HG03442 (cell line): Measurements from ENCODE around the gene ZFYVE21.
A peak's percentile ranks its signal among the peaks of the same experiment; 100 is the strongest.

Experiments used
- ATAC-seq: cut with Tn5 transposase; IDR thresholded peaks from one replicate; pipeline ENCODE4 v1.9.1; 2021; ENCODE audit warnings: mild to moderate bottlenecking, moderate library complexity; ENCODE audit not compliant: unreplicated experiment

Gene ZFYVE21

GRCh38 chr14:103691655-103692054 lies 24.0 kb upstream of the ZFYVE21 start:
- peak; percentile 50 for ATAC-seq

GRCh38 chr14:103692159-103692558 lies 23.5 kb upstream of the ZFYVE21 start:
- no peak for ATAC-seq

- no peak for ATAC-seq
Observed at GRCh38 chr14:103692871-103693270, 22.7 kb upstream of the ZFYVE21 start.

GRCh38 chr14:103693515-103693914 lies 22.1 kb upstream of the ZFYVE21 start:
- ATAC-seq, result no peak

- ATAC-seq, result no peak
Observed at GRCh38 chr14:103694572-103695026, 21.0 kb upstream of the ZFYVE21 start.

- ATAC-seq, result no peak
Observed at GRCh38 chr14:103695296-103696069, 20.1 kb upstream of the ZFYVE21 start.

GRCh38 chr14:103696070-103696402 lies 19.6 kb upstream of the ZFYVE21 start:
- no peak for ATAC-seq

- no peak for ATAC-seq
Observed at GRCh38 chr14:103696466-103697071, 19.0 kb upstream of the ZFYVE21 start.

- ATAC-seq, result no peak
Observed at GRCh38 chr14:103697206-103697602, 18.4 kb upstream of the ZFYVE21 start.

- no peak for ATAC-seq
Observed at GRCh38 chr14:103697603-103698379, 17.8 kb upstream of the ZFYVE21 start.

- no peak for ATAC-seq
Observed at GRCh38 chr14:103698380-103699260, 17.0 kb upstream of the ZFYVE21 start.

- ATAC-seq, result no peak
Observed at GRCh38 chr14:103699261-103699661, 16.3 kb upstream of the ZFYVE21 start.

GRCh38 chr14:103699901-103700752 lies 15.5 kb upstream of the ZFYVE21 start:
- ATAC-seq, result no peak

- ATAC-seq, result no peak
Observed at GRCh38 chr14:103700753-103701490, 14.7 kb upstream of the ZFYVE21 start.

- no peak for ATAC-seq
Observed at GRCh38 chr14:103702095-103702494, 13.5 kb upstream of the ZFYVE21 start.

GRCh38 chr14:103702497-103703432 lies 12.8 kb upstream of the ZFYVE21 start:
- no peak for ATAC-seq

GRCh38 chr14:103703433-103704385 lies 11.9 kb upstream of the ZFYVE21 start:
- ATAC-seq, result no peak
